MG63 (cell line): ENCODE measurements around the gene WNT3. TPM values are rescaled to one million over a fixed set of nuclear protein-coding genes. Genes with fewer than 3 reads are reported as not detected.

Experiments
- DNase-seq: peaks from one replicate; pipeline ENCODE4 v3.0.0-alpha.2; 2020
- H3K27me3 ChIP-seq: fragments of 250-450 bp; sonication (Bioruptor Pico); 2 replicates; pipeline ENCODE4 v1.5.1; 2020; ENCODE audit warnings: mild to moderate bottlenecking, moderate library complexity
- H3K36me3 ChIP-seq: fragments of 250-450 bp; sonication (Bioruptor Pico); 2 replicates; pipeline ENCODE4 v1.5.1; 2020; ENCODE audit warnings: mild to moderate bottlenecking, moderate library complexity
- H3K4me3 ChIP-seq: fragments of 250-450 bp; sonication (Bioruptor Pico); 2 replicates; pipeline ENCODE4 v1.5.1; 2020; ENCODE audit warnings: mild to moderate bottlenecking, moderate library complexity
- H3K9me3 ChIP-seq: fragments of 250-450 bp; sonication (Bioruptor Pico); 2 replicates; pipeline ENCODE4 v1.5.1; 2020; ENCODE audit warnings: mild to moderate bottlenecking, moderate library complexity
- total RNA-seq: library from RNA; depleted of rRNA; stranded (reverse); fragments of >200 nt; shearing (Covaris generic); gene quantifications from 2 replicates; pipeline ENCODE4 v1.2.3, GENCODE V29; 2014; ENCODE audit warnings: low replicate concordance

WNT3 gene
- total RNA-seq, 1 experiment from 2014 or later: 5.6 TPM

DNA sequence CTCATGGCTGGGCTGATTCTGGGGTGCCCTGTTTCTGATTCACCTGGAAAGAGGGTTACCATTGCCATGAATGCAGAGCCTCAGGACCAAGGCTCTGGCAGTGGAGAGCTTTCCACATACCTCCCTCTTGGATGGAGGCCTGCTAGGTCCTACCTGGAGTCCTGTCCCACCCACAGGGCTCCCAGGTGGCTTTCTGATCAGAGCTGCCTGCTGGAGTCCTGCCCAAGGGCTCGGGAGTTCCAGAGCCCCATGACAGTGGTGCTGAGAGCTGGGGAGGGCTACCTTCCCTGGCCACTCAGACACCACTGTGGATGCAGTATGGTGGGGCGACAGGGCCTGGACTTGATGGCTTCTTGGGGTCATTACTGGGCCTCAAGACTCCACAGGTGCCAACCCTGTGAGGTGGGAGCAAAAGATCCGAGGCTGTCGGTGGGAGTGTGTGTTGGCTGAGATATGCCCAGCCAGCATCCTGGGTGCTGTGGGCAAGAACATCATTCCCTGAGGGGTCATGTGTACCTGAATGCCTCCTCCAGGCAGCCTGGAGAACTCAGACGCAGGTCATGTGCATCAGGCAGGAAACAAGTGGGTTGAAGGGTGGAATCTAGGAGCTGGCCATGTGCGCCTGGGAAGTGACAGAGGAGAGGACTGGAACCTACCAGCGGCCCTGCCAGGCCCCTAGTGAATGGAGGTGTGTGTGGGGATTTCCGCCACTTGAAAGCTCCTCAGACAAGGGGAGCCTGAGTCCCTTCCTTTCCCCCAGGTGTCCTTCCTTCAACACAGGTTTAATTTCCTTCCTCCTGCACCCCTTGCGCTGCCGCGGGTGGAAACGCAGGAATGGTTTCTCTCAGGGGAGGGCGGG is 2.3 kb upstream of the WNT3 start:
- Histone ChIP-seq H3K27me3 (peaks cover 22% of the 10 kb centered on the region), H3K36me3 (no peaks in the 10 kb centered on the region), H3K9me3 (no peaks in the 10 kb centered on the region), H3K4me3 (no peak overlapping the region)
- DNase-seq: no peak

DNA sequence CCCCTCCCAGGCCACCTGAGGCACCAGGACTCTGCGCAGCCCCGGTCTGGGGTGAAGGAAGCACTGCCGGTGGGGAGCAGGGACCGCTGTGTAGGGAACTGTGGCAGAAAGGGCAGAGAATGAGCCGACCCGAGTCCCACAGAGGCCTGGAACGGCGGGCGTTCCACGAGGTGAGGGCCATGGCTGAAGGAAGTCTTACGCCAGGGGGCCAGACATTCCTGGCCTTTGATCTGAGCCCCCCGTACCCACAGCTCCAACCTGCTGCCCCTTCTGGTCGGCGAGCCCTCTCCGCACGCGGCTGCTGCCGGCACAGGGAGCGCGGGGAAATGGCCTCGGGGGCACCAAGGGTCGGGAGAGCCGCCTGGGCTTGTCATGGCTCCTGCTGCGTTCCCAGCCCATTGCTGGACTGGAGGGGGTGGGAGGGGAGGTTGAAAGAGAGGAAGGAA is 1.4 kb upstream of the WNT3 start:
- no peak overlapping the region for H3K4me3 ChIP-seq
- no peaks in the 10 kb centered on the region for H3K36me3 ChIP-seq
- peaks cover 22% of the 10 kb centered on the region for H3K27me3 ChIP-seq
- DNase-seq: no peak
- H3K9me3 ChIP-seq: no peaks in the 10 kb centered on the region

DNA sequence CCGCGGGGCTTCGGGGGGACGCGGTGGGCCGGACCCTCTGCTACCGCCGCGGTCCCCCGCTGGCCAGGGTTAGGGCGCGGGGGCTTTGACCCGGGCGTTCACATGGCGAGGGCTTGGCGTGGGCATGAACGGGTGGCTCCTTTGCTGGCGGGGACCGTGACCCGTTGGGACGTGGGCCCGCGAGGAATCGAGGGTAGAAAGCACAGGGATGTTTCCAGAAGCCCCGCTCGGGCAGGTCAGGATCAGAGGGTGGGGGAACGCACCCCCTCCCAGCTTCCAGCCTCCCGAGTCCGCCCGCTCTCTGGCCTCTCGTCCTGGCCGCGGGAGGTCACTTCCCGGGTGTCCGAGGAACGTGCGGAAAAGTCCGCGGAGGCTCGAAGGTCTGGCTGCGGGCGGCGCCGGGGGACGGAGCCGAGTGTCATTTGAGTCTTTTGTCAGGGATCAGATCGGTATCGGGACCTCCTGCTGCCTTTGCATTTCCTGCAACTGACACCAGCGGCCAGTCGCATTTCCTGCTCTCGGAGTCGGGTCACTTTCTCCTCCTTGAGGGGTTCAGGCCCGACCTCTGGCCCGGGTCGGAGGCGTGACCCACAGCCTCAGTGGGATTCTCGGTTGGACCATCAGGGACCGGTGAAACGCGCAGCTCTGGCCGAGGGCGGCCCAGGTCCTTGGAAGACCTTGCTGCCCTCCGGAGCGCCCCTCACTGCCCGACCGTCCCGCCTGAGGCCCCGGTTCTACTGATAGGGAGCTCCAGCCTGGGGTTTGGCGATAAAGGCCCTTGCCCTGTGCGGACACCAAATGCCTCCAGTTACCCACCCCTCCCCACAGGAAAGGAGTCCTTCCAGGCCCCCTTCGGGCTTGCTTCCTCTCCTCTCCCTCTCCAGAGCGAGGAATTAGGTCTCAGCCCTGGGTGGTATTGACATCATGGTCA is 702 bp upstream of the WNT3 start:
- DNase-seq: no peak
- peaks cover 22% of the 10 kb centered on the region for H3K27me3 ChIP-seq
- no peak overlapping the region for H3K4me3 ChIP-seq
- H3K36me3 ChIP-seq: no peaks in the 10 kb centered on the region
- no peaks in the 10 kb centered on the region for H3K9me3 ChIP-seq

DNA sequence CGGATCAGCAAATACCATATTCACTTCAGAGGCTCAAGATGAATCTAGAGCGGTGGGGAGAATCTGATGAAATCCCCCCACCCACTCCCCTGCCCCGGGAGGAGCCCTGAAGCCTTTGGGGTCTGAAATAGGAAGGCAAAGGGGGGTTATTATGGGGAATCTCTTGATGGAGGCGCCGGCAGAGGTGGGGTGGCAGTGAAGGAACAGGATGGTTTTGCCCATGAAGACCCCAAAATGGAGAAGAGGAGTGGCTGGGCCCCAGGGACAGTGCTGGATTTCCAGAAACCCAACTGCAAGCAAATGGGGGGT is 637 bp downstream of the WNT3 start:
- Histone ChIP-seq H3K9me3 (no peaks in the 10 kb centered on the region), H3K4me3 (no peak overlapping the region), H3K36me3 (no peaks in the 10 kb centered on the region), H3K27me3 (peaks cover 22% of the 10 kb centered on the region)
- DNase-seq: no peak

DNA sequence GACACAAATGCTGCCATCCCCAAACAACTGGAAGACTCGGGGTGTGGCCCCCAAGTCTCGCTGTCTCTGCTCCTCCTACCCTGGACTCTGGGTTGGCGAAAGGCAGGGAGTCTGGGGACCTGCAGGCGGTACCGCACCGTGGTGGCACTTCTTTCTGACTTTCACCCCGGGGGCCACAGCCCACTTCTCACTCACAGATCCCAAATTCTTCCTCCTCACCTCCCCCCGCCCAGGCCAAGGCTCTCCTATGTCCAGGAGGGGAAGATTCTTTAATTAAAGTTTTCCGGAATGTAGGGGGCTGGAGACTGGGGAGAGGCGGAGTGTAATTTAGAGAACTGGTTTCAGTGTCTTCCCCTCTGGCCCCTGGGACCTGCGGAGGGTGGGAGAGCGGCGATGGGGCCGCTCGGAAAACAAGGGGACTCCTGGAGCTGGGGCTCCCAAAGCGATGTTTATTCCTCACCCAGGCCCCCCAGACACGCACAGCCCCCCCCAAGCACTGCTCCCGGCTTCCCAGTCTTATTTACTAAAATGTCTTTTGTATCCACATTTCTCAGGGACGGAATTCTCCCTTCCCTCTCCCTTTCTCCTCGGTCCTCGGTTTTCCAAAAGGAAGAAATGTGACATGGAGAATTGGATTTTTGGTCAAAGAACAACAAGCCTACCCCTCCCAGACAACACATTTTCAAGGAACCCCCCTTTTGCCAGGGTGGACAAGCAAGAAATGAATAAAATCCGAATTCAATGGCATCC is 1.2 kb downstream of the WNT3 start:
- peaks cover 22% of the 10 kb centered on the region for H3K27me3 ChIP-seq
- no peaks in the 10 kb centered on the region for H3K36me3 ChIP-seq
- no peak overlapping the region for H3K4me3 ChIP-seq
- H3K9me3 ChIP-seq: no peaks in the 10 kb centered on the region
- DNase-seq: no peak

DNA sequence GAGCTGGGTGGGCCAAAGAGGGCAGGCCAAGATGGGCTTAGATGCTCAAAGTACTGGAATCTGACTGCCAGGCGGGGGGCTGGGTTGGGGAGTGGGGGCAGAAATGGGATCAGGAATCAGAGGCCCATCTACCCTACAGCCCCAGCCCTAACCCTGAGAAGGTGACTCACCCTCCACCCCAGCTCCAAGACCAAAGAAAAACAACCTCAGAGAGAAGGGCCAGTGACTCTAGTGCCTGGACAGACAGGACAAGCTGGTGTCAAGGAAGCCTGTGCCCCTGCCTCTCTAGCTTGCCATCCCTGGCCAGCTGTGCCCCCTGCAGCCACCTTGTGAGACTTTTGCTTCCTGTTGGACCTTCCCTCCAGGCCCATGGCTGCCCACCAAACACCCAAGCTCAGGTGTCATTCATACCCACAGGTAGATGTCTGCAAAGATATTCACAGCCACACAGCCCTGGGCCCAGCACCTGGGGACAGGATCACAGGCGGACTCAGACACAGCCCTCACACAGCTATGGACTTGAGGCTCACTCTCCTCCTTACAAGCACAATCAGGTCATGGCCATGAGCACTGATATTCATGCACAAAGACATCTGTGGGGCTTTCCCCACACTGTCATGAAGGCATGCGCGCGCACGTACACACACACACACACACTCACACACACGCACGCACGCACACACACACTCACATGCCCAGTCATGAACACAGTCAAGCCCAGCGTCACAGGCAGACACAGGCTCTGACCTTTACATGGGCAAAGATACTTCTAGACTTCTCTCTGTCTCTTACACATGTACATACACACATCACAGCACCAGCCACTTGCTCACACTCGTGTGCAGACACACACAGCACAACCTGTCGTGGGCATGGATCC is 2.8 kb downstream of the WNT3 start:
- H3K4me3 ChIP-seq: no peak overlapping the region
- H3K9me3 ChIP-seq: no peaks in the 10 kb centered on the region
- no peaks in the 10 kb centered on the region for H3K36me3 ChIP-seq
- DNase-seq: no peak
- peaks cover 22% of the 10 kb centered on the region for H3K27me3 ChIP-seq

DNA sequence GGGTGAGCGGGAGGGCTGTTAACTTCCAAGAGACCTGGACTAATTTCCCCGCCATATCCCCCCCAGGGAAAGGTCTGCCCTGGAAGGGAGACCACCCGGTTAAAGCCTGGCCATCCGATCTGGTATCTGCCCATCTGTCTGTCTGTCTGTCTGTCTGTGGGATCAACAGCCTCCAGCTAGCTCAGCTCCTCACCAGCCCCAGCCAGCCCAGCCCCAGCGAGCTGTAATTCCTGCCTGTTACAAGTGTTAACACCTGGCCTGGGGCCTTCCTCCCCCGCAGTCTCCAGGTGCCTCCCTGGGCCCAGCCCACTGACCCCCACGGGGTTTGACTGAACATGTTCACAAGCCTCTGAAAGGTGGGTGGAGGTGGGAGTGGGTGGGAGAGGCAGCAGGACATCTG is 4.0 kb downstream of the WNT3 start:
- no peaks in the 10 kb centered on the region for H3K9me3 ChIP-seq
- H3K27me3 ChIP-seq: peaks cover 18% of the 10 kb centered on the region
- H3K4me3 ChIP-seq: no peak overlapping the region
- no peaks in the 10 kb centered on the region for H3K36me3 ChIP-seq
- DNase-seq: no peak

DNA sequence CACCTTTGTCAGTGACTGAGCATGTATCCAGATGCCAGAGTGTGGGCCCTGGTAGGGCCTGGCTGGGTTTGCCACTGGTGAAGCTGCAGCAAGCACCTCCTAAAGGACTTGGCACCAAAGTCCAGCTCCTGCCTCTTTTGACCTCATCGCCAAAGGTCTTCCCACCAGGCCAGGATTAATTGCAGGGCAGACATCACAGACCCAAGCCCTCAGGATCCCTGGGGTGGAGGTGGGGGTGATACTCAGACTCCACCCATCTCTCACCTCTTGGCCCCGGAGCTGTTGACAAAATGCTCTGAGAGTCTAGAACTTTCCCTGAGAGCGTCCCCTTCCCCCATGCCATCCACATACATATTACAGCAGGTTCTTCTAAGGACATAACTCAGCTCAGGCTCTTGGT is 4.6 kb downstream of the WNT3 start:
- Histone ChIP-seq H3K27me3 (peaks cover 13% of the 10 kb centered on the region), H3K9me3 (no peaks in the 10 kb centered on the region), H3K36me3 (no peaks in the 10 kb centered on the region), H3K4me3 (no peak overlapping the region)
- no peak for DNase-seq

DNA sequence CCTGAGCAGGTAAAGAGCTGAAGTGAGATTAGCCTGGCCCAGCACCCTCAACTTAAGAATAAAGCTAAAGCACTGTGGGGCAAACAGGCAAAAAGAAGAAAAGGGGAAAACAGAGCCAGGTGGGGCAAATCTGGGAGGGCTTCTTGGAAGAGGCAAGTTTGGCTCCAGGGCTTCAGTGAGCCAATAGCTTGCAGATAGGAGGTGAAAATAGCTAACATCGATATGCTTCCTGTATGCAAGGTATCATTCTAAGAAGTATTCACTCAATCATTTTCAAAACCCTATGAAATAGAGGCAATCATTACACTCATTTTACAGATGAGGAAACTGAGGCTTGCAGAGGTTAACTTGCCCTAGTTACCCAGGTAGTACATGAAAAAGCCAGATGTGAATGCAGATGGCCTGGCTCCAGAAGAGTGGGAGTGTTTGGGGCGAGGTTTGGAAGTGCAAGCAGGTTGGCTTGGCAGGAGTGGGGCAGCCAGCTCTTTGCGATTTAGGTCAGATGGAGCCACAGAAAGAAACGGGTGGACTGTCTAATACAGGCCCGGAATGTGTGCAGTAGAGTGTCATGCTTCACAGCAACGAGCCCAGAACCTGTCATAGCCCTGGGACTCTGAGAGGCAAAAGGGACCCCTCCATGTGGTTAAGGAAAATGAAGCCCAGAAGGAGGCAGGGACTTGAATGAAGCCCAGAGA is 5.7 kb downstream of the WNT3 start:
- no peak for DNase-seq
- Histone ChIP-seq H3K36me3 (no peaks in the 10 kb centered on the region), H3K9me3 (no peaks in the 10 kb centered on the region), H3K4me3 (no peak overlapping the region), H3K27me3 (peaks cover 4% of the 10 kb centered on the region)

DNA sequence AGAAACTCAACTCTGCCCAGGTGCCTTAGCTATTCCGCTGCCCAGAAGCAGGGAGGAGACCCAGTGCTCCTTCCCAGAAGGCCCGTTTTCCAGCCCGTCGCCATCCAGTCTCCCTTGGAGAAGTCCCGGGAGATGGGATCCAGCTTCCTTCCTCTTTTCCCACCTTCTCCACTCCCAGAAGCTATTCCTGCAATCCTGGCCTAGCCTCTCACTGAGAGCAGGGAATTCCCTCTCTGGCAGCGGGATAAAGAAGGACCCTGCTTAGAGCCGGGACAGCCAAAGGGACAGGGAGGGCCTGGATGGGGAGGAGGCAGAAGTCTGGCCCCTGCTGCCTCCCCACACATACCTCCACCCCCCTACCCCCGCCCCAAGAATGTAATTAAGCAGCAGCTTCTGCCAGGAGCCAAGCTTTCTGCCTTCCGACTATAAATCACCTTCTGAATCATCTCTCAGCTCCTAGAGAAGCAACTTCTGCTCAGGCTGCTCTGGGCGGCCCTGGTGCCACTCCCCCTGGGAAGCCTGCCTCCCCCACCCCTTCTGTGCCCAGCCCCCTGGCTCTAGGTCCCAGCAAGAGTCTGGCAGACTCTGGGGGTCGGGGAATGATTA is 6.4 kb downstream of the WNT3 start:
- H3K9me3 ChIP-seq: no peaks in the 10 kb centered on the region
- peak; percentile 38 for DNase-seq
- H3K4me3 ChIP-seq: no peak overlapping the region
- no peaks in the 10 kb centered on the region; the same call in 1 of the 2 replicates for H3K27me3 ChIP-seq
- H3K36me3 ChIP-seq: no peaks in the 10 kb centered on the region

DNA sequence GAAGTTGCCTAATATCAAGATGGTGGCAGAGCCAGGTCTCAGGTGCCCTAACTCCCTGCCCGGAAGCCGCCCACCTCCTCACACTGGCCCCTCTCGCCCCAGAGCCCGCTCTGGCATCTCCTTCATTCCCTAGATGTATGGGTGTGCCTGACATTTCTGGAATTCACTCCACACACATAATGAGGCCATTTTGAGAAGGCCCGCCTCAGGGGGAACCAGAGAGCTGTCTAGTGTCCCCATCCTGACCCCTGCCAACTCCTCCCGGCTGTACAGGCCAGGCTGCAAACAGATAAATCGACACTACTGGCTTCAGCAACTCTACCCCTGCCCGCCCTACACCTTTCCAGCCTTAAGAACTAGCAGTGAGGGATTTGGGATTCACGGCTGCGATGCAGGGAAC is 7.7 kb downstream of the WNT3 start:
- Histone ChIP-seq H3K4me3 (no peak overlapping the region), H3K27me3 (no peaks in the 10 kb centered on the region), H3K9me3 (no peaks in the 10 kb centered on the region), H3K36me3 (no peaks in the 10 kb centered on the region)
- DNase-seq: no peak

DNA sequence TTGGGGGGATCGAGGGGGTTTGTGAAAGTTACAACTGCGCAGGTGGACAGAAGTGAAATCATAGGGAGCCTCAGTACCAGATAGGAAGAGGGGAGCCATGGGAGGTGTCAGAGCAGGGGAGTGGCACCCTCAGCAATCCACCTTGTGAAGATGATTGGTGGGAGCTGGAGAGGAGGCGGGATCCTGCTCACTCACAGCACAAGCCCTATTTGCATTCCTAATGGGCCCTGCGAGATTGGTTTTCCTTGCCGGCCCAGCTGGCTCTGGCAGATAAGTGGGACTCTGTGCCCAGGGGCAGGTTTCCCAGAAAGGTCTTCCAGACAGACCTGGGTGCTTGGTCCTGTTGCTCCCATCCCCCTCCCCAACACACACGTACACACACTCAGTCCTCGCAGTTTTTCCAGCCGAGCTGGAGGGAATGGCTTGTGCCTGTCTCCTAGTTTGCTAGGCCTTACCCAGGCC is 9.4 kb downstream of the WNT3 start:
- H3K4me3 ChIP-seq: no peak overlapping the region
- H3K27me3 ChIP-seq: no peaks in the 10 kb centered on the region
- no peak for DNase-seq
- H3K36me3 ChIP-seq: no peaks in the 10 kb centered on the region
- H3K9me3 ChIP-seq: no peaks in the 10 kb centered on the region; the same call in 1 of the 2 replicates

DNA sequence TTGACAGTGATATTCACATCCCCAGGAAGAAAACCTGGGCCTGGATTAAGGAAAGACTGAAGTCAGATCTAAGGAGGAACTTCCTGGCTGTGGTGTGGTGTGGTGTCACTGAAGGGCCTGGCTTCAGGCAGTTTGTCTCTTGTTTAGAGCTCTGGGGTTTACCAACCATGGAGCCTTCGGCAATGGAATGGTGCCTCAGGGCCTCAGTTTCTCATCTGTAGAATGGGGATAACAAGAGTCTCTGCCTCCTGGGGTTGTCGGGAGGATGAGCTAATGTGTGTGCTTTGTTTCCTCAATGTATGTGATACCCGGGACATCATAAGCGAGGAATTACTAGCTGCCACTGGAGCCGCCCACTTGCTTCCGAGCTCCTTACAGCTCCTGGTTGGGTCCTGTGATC is 12.7 kb downstream of the WNT3 start:
- Histone ChIP-seq H3K4me3 (no peak overlapping the region), H3K36me3 (no peaks in the 10 kb centered on the region), H3K27me3 (no peaks in the 10 kb centered on the region), H3K9me3 (no peaks in the 10 kb centered on the region; the same call in 1 of the 2 replicates)
- no peak for DNase-seq

DNA sequence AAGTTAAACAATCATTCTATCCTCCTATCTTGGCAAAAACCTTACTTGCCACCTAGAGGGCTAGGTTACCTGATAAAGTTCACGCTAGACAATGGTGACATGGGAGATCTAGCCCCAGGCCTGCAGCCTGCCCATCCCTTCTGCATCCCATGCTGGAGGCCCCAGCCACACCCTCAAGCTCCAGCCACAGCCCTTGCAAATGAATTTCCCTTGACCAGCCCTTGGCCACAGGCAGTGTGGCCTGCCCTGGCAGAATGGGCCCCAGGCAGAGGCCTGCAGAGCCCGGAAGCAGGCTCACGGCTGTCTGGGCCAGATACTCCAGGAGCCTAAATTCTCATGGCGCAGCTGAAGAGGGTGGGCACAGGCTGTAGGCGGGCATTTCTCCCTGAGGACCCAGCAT is 14.9 kb downstream of the WNT3 start:
- no peak for DNase-seq

DNA sequence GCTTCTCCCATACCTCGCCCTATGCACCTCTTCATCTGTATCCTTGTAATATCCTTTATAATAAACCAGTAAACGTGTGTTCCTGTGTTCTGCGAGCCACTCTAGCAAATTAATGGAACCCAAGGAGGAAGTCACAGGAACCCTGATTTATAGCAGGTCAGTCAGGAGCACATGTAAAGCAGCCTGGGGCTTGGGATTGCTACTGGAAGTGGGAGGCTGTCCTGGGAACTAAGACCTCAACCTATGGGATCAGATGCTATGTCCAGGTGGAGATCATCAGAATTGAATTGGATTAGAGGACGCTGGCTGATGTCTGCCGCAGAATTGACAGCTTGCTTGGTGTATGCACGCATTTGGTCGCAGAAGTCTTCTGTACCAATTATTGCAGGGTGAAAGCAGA is 15.7 kb downstream of the WNT3 start:
- H3K36me3 ChIP-seq: no peaks in the 10 kb centered on the region
- DNase-seq: no peak

More for the DNA sequence above, 14.9 kb downstream of the WNT3 start:
- no peaks in the 10 kb centered on the region for H3K36me3 ChIP-seq
- H3K4me3 ChIP-seq: no peak overlapping the region
- no peaks in the 10 kb centered on the region for H3K27me3 ChIP-seq
- no peaks in the 10 kb centered on the region; the same call in 1 of the 2 replicates for H3K9me3 ChIP-seq

More for the DNA sequence above, 15.7 kb downstream of the WNT3 start:
- no peaks in the 10 kb centered on the region for H3K27me3 ChIP-seq
- H3K9me3 ChIP-seq: no peaks in the 10 kb centered on the region; the same call in 1 of the 2 replicates
- no peak overlapping the region for H3K4me3 ChIP-seq
